OCI-LY3 (cell line): Measurements from ENCODE around the gene HJV.
"Not testable (repeated sequence)": the region's sequence is repeated elsewhere in the genome, so short reads cannot be mapped to it uniquely, and the experiment has no call there.

Experiments
- H2AFZ ChIP-seq: fragments of 200-600, 300-600 bp; shearing (Covaris generic); 2 replicates; pipeline ENCODE4 v1.6.0; 2014; ENCODE audit warnings: antibody characterized with exemption, low read depth, low read length
- H3K27ac ChIP-seq: fragments of 200-600, 300-600 bp; sonication (generic); 2 replicates; pipeline ENCODE4 v1.5.1; 2014; ENCODE audit warnings: mild to moderate bottlenecking, low read length, moderate library complexity, mixed read lengths
- H3K27me3 ChIP-seq: fragments of 200-600, 300-600 bp; sonication (generic); 2 replicates; pipeline ENCODE4 v1.6.1; 2014; ENCODE audit warnings: low read depth, low read length, mixed read lengths
- H3K36me3 ChIP-seq: fragments of 200-600, 300-600 bp; sonication (generic); replicated peaks from 2 replicates; pipeline ENCODE3; 2014; ENCODE audit warnings: low read depth, low read length, mixed read lengths
- H3K4me1 ChIP-seq: fragments of 300-600, 200-600 bp; sonication (generic); 2 replicates; pipeline ENCODE4 v1.6.1; 2014; ENCODE audit warnings: low read length, mixed read lengths
- H3K4me2 ChIP-seq: fragments of 200-600, 300-600 bp; sonication (generic); 2 replicates; pipeline ENCODE4 v1.6.1; 2014; ENCODE audit warnings: low read length, mixed read lengths
- H3K4me3 ChIP-seq: fragments of 300-600, 200-600 bp; sonication (generic); 2 replicates; pipeline ENCODE4 v1.5.1; 2014; ENCODE audit warnings: antibody characterized with exemption, mild to moderate bottlenecking, low read length, moderate library complexity
- H3K79me2 ChIP-seq: fragments of 300-600, 200-600 bp; shearing (Covaris generic); 2 replicates; pipeline ENCODE4 v1.6.1; 2014; ENCODE audit warnings: mild to moderate bottlenecking, low read length, mixed read lengths
- H3K9ac ChIP-seq: fragments of 300-600, 200-600 bp; shearing (Covaris generic); 2 replicates; pipeline ENCODE4 v1.6.0; 2014; ENCODE audit warnings: mild to moderate bottlenecking, low read length, moderate library complexity
- H3K9me3 ChIP-seq: fragments of 200-600, 300-600 bp; shearing (Covaris generic); 2 replicates; pipeline ENCODE4 v1.6.1; 2014; ENCODE audit warnings: low read length, mixed read lengths; ENCODE audit not compliant: insufficient read depth
- H4K20me1 ChIP-seq: fragments of 200-600, 300-600 bp; sonication (generic); 2 replicates; pipeline ENCODE4 v1.6.1; 2016; ENCODE audit warnings: low read length, mixed read lengths; ENCODE audit not compliant: insufficient read depth
- EZH2phosphoT487 ChIP-seq: fragments of 200-600 bp; shearing (Covaris generic); IDR thresholded peaks from 2 replicates; pipeline ENCODE4 v1.6.1; 2018; ENCODE audit warnings: antibody characterized with exemption, mixed run types, low read depth
- TF ChIP-seq, protein P1 (sequence below): fragments of 200-600, 300-600 bp; sonication (generic); IDR thresholded peaks from 2 replicates; pipeline ENCODE4 v1.5.1; 2014; ENCODE audit warnings: antibody characterized with exemption, low read length, low read depth

HJV gene, protein sequence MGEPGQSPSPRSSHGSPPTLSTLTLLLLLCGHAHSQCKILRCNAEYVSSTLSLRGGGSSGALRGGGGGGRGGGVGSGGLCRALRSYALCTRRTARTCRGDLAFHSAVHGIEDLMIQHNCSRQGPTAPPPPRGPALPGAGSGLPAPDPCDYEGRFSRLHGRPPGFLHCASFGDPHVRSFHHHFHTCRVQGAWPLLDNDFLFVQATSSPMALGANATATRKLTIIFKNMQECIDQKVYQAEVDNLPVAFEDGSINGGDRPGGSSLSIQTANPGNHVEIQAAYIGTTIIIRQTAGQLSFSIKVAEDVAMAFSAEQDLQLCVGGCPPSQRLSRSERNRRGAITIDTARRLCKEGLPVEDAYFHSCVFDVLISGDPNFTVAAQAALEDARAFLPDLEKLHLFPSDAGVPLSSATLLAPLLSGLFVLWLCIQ

DNA sequence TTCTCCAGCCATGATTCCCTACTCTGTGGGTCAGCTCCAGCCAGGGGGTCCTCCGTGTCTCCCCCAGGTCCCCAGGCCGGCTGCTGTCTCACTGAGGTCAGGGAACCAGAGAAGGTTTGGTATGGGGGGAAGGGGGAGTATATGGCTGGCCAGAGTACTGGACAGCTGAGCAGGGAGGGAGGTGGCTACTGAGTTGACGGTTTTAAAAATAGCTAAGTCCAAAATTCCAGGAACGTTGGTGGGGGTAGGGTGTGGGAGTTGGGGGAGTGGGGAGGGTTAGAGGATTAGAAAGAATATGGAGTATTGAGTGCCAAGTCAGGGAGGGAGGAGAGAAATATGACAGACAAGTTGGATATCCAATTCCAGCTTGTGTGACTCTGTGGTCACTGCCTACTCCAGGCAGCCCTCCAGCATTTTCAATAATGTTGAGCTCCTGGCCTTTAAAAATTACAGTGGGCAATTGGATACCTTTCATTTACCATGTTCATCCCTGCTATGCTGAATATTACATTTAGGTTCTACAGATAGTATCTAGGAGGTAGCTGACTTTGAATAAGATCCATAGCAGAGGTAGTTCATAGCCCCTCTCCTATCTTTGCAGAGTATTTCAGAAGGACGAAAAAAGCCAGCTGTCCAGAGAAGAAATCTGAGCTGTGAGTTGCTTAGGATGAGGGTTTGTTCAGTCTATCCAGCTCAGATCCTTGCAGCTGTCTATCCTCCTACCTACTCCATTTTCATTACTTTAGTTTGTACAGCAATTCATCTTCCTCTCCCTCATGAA, at the start of gene HJV:
Gene HJV (minus strand): TSS at position 114 of the 781 bp plus-strand sequence. CDS start 1,504 bp downstream, outside the sequence.
- no peak within 1 kb of the TSS for H3K27ac ChIP-seq
- no peak within 1 kb of the TSS for H2AFZ ChIP-seq
- H3K4me3 ChIP-seq, result no peak within 1 kb of the TSS
- TF ChIP-seq, protein P1, sequence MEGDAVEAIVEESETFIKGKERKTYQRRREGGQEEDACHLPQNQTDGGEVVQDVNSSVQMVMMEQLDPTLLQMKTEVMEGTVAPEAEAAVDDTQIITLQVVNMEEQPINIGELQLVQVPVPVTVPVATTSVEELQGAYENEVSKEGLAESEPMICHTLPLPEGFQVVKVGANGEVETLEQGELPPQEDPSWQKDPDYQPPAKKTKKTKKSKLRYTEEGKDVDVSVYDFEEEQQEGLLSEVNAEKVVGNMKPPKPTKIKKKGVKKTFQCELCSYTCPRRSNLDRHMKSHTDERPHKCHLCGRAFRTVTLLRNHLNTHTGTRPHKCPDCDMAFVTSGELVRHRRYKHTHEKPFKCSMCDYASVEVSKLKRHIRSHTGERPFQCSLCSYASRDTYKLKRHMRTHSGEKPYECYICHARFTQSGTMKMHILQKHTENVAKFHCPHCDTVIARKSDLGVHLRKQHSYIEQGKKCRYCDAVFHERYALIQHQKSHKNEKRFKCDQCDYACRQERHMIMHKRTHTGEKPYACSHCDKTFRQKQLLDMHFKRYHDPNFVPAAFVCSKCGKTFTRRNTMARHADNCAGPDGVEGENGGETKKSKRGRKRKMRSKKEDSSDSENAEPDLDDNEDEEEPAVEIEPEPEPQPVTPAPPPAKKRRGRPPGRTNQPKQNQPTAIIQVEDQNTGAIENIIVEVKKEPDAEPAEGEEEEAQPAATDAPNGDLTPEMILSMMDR, result no peak
- TF ChIP-seq EZH2phosphoT487, result no peak
- H3K79me2 ChIP-seq, result no peaks in the 10 kb centered on the region
- H3K4me2 ChIP-seq, result no peak within 1 kb of the TSS
- no peaks in the 10 kb centered on the region for H4K20me1 ChIP-seq
- H3K4me1 ChIP-seq, result no peaks in the 10 kb centered on the region
- H3K27me3 ChIP-seq, result peaks cover 36% of the 10 kb centered on the region
- no peaks in the 10 kb centered on the region for H3K9me3 ChIP-seq
- no peak within 1 kb of the TSS for H3K9ac ChIP-seq
- H3K36me3 ChIP-seq, result no peaks in the 10 kb centered on the region

DNA sequence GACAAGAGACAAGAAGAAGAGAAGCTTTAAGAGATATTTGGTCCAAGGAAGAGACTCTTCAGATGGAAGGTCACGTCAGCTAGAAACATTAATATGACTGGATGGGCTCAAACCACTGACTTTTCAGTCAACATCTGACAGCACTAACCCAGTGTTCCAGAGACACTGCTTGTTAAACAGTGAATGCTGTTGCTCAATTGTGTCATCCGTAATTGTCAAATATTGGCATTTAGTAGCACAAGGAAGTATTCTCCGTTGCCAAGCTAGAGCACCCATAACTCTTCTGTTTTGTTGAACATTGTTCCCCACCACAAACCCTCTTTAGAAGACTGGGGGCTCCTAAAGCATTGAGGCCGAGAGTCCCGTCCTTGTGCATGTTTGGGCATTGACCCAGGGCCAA, 37.6 kb upstream of the HJV start:
- H3K79me2 ChIP-seq, H3K4me1 ChIP-seq, H3K36me3 ChIP-seq, H3K4me2 ChIP-seq, H3K9me3 ChIP-seq, H3K27ac ChIP-seq, H2AFZ ChIP-seq, H4K20me1 ChIP-seq, H3K4me3 ChIP-seq, H3K9ac ChIP-seq, H3K27me3 ChIP-seq: not testable (repeated sequence)

DNA sequence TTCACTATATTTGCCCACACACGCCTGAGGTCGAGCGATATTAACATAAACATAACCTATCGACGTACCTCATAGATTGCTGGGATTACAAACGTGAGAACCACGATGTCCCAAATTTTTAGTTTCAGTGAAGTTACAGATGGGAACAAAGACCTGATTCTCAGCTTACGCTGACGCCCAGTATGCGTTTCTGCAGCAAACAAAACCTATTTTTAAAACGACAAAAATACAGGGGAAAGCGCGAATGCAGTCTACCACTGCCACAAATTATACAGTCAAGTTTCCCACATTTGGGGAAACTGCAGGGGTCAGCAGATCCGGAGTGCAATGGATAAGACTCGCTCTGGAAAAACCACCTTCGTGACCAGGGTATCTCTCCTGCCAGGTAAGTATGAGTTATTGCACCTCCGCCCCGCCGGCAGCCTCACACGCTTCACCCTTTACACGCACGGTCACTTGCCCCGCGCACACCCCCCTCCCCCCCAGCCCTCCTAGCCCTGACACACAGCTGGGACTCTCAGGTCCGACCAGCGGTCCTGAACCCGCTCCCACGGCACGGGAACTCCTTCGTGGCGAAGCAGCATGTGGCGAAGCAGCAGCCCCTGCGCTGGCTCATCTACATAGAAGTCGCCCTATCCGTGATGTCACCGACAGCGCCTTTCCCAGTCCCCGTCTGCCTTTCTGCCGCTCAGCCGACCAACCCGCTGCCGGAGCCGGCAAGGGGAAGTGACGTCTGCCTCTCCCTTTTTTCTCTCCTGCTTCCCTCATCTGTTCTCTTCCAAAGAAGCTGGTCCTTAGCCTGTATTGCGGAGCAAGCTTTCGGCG, 30.5 kb upstream of the HJV start:
- Histone ChIP-seq H3K4me3 (peak overlapping the region; percentile 65), H3K27ac (peak overlapping the region; percentile 54), H3K9ac (peak overlapping the region; percentile 61), H3K4me1 (peaks cover 27% of the 10 kb centered on the region), H3K4me2 (peak overlapping the region; percentile 68)
- not testable (repeated sequence) for H3K27me3 ChIP-seq, H3K79me2 ChIP-seq, H2AFZ ChIP-seq, H4K20me1 ChIP-seq, H3K36me3 ChIP-seq, H3K9me3 ChIP-seq

DNA sequence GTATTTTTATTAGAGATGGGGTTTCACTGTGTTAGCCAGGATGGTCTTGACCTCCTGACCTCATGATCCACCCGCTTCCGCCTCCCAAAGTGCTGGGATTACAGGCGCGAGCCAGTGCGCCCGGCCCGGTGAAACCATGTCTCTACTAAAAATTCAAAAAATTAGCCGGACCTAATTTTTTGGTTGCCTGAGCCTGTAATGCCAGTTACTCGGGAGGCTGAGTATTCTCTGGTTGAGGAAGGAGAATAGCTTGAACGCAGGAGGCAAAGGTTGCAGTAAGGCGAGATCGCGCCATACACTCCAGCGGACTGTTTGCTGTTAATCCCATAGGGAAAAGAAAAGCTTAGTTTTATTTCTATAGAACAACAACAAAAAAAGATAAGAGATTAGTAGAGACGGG, 29.9 kb upstream of the HJV start:
- Histone ChIP-seq H4K20me1 (no peaks in the 10 kb centered on the region), H3K4me1 (peaks cover 32% of the 10 kb centered on the region), H3K4me2 (peak overlapping the region; percentile 68), H3K4me3 (peak overlapping the region; percentile 65), H3K9ac (peak overlapping the region; percentile 61), H3K27ac (peak overlapping the region; percentile 54), H3K36me3 (no peaks in the 10 kb centered on the region), H3K79me2 (no peaks in the 10 kb centered on the region), H3K27me3 (no peaks in the 10 kb centered on the region), H3K9me3 (no peaks in the 10 kb centered on the region), H2AFZ (no peak overlapping the region)
- TF ChIP-seq, protein P1, result no peak
- TF ChIP-seq EZH2phosphoT487, result no peak

DNA sequence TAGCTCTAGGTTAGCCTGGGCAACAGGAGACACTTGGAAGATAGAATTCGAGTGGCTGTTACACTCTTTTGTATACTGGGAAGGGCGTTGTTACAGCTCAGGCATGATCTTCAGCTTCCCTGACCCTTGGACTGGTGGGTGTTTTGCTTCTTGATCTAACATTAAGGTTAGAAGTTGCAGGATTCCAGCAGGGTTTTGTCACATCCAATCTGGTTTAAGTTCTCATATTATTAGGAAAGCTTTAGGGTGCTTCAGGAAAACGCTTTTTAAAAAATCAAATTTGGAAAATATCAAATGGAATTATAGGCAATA, 29.1 kb upstream of the HJV start:
- peak overlapping the region; percentile 52 for H3K4me2 ChIP-seq
- not testable (repeated sequence) for H3K36me3 ChIP-seq, H3K9me3 ChIP-seq, H4K20me1 ChIP-seq, H2AFZ ChIP-seq, H3K9ac ChIP-seq, H3K79me2 ChIP-seq, H3K27me3 ChIP-seq
- peak overlapping the region; percentile 29 for H3K4me3 ChIP-seq
- peak overlapping the region; percentile 19; the same call in 1 of the 2 replicates for H3K27ac ChIP-seq
- peaks cover 40% of the 10 kb centered on the region for H3K4me1 ChIP-seq

DNA sequence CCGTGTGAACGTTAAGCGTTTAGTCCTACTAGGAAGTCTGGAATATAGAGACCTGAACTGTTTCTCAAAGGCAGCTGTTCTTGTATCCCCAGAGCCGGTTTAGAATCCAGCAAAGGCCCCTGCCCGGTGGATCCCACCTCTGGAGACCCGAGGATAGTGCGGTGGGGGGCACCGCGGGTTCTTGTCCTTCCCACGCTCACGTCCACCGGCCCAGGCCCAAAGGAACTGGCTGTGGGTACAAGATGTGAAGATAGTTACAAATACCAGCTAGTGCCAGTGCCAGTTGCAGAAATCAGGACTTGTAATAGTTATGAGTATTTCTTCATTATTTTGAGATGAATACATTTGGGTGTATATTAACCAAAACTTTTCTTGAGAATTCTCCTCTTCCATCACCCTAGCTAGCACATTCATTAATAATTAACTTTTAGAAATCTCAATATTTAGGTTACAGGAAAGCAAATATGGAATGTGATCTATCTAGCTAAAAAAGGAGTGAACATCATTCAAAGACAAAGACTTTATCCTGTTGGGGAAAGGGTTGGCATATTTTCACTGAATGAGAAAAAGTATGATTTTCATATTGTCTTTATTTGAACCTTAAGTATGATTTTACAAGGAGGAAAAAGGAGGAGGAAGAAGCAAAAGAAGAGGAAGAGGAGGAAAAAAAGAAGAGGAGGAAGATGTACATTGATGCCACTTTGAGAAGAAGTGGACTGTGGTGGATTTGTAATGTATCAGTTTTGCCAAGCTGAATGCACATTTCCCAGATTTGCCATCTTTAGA, 28.5 kb upstream of the HJV start:
- peaks cover 46% of the 10 kb centered on the region for H3K4me1 ChIP-seq
- H3K4me2 ChIP-seq, result peak overlapping the region; percentile 52
- H4K20me1 ChIP-seq, H3K79me2 ChIP-seq, H3K36me3 ChIP-seq, H3K27me3 ChIP-seq, H2AFZ ChIP-seq, H3K9ac ChIP-seq, H3K9me3 ChIP-seq: not testable (repeated sequence)
- peak overlapping the region; percentile 18; the same call in 1 of the 2 replicates for H3K4me3 ChIP-seq
- H3K27ac ChIP-seq, result 0 out of 2 replicates have a peak overlapping the region, but pooled peaks have one; percentile 19
